ENCODE data around the gene KRTAP2-3.

GRCh38 chr17:41064301-41064700 lies 4.4 kb upstream of the KRTAP2-3 start:
- no peak for TF ChIP-seq CTCF (IDR thresholded peaks at IDR 0.05; ENCODE audit: insufficient read depth, low read length, poor library complexity, severe bottlenecking)
- TF ChIP-seq EZH2phosphoT487 (conservative IDR thresholded peaks at IDR 0.05; ENCODE audit: low read length) = no peak

Measured in SU-DHL-6 (cell line).